Activated T-cell treated with anti-CD3 and anti-CD28 coated beads for 48 hours (primary cell): ENCODE measurements around the gene PLA2R1.

Source experiments
- DNase-seq: peaks from one replicate; pipeline ENCODE4 v3.0.0-alpha.2; 2020; ENCODE audit warnings: low read depth

Gene PLA2R1

DNA sequence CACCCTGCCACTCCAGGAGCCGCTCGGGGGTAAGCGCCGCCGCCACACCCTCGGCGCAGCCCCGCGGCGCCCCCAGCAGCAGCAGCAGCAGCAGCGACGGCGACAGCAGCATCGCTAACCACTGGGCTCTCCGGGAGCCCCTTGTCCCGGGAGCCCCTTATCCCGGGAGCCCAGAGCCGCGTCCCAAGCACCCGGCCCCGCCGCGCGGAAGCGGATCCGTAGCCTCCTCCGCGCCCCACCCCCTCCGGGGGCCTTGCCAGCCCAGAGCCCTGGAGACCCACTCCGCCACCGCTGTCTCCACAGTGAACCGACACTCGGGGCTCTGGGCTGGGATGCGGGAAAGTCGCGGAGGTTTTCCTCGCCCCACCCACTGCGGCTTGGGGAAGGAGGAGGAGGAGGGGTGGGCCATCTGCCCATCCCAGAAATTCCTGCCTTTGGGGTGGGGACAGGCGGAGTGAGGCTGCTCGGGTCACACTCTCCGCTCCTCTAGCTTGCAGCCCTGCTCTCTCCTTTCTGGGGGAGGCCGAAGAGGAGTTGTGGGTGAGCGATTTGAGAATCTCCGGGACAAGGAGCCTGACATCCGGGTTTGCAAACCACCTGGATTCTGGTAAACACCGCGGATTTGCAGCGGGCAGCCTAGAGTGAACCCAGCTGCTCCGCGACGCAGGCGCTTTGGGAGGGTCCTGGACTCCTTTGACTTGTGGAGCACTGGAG is at the start of gene PLA2R1:
PLA2R1 (minus strand) TSS at position 324 of the 714 bp plus-strand sequence; CDS start at position 112, 212 bp downstream.
- no peak for DNase-seq

DNA sequence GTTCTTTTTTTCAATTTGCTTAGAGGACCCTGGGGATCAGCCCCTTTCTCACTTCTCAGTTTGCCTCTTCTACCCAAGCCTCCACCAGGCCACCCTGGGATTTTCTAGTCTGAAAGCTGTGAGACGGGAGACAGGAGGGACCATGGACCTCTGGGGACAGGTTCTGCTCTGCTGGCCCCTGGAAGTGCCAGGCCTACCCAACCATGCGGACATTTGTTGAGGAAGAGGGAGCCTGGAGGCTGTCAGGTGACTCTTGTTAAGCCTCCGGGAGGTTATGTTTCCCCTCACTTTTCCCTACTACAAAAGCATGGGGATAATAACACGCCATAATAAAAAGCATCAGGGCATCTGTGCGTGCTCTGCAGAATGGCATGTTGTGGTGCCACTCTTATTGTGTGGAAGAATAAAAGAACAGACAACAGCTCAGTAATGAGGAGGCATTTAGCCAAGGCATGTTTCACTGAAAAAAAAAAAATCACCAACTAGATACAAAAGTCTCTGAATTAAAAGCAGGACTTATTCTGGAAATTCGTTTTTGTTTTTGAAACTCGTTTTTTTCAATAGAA is 48.3 kb upstream of the PLA2R1 start:
- DNase-seq = no peak

DNA sequence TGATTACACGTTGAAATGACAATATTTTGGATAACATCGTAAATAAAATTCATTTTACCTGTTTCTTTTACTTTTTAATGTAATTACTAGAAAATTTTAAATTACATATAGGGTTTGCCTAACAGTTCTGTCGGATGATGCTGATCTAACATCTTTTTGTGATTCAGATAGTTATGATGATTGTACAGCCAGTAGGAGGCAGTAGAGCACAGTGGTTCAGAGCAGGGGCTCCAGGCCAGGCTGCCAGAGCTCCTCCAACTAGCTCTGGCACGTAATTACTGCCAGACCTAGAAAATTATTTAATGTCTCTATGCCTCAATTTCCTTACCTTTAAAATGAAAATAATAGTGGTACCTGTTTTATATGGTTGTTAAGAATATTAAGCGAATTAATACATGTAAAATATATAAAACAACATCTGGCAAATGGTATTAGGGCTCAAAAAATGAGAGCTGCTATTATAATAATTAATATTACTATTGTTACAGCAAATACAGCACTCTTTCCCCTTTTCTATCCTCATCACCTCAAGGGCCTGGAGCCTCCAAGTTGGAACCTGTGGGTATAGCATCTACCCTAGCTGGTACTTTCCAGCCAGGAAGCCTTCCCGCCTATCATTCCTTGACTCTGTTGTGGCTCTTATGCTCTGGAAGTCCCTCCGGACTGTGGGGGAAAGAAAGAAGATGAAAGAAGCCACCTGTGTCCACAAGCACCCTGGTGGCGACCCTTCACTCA is 47.7 kb upstream of the PLA2R1 start:
- peak; percentile 30 for DNase-seq

DNA sequence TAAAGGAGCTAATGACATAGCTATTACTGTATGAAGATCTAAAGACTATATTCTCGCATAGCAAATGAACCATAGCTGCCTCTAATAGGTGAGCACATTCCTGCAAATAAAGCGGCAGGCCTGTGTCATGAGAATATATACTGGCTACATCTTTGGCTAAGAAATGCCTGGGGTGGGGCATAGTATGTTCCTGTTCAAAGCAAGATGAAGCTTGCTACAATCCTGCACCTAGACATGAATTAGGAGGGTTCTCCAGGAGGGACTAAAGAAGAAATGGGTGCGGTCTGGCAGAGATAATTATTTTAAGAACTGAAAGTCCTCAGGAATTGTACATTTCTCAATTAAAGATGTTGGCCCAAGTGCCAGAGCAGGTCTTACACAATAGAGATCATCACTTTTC is 46.8 kb upstream of the PLA2R1 start:
- DNase-seq = no peak

- DNase-seq = no peak
These were observed 46.2 kb upstream of the PLA2R1 start for GRCh38 chr2:160108646-160109045.

DNA sequence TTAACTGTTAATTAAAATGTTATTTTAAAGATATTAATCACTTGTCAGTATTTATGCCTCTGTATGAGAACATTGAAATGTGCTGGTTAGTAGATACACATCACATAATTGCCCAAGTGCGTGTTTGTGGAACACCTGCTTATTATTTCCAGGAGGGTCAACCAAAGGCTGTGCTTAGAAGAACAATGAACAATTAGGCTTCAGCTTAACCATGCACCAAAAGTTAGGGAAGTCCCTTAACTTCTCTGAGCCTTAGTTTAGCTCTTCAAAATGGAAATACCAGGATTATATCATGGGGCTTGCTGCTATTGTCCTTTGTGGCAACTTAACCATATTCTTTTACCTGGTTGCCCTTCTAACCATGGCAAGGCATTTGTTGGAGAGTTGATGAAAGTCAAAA is 43.0 kb upstream of the PLA2R1 start:
- no peak for DNase-seq

DNA sequence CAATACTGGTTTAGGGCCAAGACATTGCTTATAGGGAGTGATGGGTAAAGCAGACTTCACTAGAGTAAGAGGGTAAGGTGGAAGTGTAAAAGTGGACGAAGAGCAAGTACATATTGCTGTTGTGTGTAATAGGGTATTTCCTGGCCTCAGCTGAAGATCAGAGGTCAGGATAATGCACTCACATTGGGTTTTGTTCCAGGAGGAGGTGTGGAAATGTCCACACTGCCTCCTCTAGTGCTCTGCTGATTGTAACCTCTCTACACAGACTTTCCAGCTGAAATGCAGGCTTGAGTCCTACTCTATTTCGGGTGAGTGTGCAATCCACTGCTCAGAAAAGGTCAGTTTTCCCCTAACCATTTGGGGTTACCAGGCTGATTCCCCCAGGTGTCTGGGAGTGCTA is 41.7 kb upstream of the PLA2R1 start:
- DNase-seq = no peak

- no peak for DNase-seq
These were observed 34.9 kb upstream of the PLA2R1 start for GRCh38 chr2:160097326-160097725.

GRCh38 chr2:160096409-160096808 is 34.0 kb upstream of the PLA2R1 start:
- DNase-seq = peak; percentile 3

DNA sequence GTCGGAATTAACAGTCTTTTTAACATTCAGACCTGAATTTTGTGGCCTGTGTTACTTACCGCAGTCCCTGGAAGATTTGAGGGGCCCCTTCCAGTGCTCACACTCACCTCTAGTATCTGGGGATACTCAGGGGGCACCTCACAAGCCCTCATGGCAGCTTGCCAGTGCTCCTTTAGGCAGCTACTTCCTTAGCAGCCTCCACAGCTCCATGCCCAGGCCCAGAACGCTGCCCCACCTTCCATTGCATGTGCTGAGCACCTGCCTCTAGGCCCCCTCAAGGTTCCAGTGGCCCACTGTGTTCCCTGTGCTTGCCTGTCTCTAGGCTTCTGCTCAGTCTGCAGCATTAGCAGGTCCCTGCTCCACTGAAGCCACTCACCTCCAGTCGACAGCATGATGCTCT is 30.0 kb upstream of the PLA2R1 start:
- DNase-seq = no peak

GRCh38 chr2:160091381-160091780 is 29.0 kb upstream of the PLA2R1 start:
- no peak for DNase-seq

DNA sequence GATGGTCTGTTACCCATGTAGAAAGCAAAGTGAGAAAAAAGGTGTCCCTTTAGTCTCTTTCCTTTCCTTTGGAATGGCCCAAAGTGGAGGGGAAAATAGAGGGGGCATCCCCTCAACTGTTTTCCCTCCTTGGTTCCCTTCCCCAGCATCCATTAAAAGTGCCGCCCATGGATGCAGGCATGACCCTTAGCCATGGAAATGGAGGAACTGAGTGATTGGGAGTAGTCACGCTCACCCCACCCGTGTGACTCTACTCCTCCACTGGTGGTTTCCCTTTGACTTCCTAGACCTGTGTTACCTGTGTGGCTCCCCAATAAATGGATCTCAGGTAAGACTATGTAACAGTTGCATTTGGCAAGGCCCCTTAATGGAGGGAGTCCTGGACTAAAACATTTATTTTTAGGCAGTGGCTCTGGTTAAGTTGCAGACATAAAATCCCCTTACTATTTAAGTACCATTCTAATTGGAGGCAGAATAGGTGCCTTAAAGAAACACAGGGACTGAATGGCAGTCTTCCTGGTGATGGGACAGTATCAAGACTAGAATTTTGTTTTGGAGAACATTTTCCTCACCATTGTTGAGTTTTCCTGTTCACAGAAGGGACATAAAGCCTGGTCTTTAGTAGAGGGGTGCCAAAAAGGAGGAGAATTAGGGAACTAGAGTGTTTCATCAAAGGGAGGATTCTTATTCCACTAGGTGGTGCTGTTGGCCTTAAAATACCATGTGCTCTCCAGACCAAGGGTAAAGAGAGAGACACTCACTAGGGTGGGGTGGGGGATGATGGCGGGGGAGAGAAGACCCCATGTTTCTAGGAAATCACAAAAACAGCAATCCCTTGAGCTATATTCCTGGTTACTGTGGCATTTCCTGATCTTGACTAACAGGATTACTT is 25.7 kb upstream of the PLA2R1 start:
- no peak for DNase-seq

DNA sequence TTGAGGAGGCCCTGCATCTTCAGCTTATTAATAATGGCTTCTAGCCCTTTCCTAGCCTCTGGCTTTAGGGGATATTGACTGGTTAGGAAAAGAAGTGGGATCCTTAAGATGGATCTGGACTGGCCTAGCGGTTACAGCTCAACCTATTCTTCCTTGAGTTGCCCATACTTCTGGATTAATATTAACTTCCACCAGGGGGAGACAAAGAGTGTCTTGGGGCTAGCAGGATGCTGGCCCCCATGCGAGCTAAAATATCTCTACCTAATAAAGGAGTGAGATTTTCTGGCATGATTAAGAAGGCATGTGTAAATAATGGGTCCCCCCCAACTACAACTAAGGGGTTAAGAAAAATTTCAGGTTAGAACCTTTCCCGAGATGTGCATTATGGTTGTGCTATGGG is 23.2 kb upstream of the PLA2R1 start:
- no peak for DNase-seq

DNA sequence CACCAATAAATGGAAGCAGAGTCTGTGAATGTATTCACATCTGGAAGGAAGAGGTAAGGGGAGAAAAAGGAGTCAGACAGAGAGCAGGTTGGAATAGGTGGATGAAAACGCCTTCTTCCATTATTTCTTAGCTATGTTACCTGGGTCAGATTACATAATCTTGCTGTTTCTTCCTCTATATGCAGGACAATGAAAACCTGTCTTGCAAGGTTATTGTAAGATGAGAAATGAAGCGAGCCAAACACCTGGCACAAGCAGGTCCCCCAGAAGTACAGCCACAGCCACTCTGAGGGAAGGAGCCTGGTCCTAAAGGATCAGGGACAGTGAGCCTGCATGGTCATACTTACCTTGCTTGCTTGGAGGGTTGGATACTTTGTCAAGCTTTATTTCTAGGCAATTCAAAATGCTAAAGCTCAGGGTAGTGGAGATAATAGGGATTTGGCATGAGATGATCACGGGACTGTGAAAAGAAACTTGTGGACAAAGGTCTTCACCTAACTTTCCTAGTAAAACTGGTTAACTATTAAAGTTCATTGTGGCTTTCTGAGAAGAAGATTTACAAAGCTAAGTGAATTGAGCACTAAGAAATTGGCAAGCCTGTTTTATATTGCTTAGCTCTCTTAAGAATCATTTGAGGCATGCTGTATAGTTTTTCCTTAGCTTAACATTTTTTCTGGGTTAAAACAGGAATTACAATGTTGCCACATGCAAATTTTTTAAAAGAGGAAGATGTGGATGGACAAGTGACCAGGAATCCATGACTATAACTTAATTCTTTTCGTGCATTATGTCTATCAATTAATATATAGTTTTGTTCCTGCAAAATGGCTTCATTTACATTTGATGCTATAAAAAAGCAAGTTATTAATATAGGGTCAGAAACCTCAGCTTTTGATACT is 15.7 kb upstream of the PLA2R1 start:
- DNase-seq = no peak

GRCh38 chr2:160076914-160077313 is 14.5 kb upstream of the PLA2R1 start:
- no peak for DNase-seq

DNA sequence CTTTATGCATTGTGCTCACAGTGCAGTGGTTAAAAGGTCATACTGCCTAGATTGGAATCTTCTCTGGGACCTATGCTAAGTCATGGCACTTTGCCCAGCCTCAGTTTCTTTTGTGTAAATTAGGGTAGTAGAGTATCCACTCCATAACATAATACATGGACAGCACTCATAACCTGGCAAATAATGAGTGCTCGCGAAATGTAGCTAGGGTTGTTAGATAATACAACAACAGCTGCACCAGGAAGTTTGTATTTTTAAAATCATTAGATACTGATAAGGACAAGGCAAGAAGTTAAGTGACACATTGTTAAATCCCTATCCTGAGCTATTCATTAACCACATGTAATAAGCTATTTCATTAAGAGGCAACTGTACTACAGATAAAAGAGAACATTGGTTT is 13.8 kb upstream of the PLA2R1 start:
- no peak for DNase-seq

DNA sequence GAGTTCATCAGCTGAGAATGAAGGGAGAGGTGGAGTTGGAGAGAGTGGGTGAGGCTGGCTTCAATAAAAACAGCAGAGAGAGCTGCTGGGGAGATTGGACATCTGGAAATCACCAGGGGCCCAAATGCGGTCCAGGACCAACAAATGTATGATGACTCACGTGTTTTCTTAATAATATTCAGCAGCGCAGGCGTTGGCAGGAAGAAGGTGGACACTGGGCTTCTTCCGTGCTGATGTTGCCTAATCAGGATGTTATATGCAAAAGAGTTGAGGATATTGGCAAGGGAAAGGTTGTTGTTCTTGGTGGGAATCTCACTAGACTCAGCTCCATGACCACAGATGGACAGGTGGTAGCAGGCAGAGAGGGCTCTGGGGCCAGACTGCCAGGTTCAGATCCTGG is 12.8 kb upstream of the PLA2R1 start:
- DNase-seq = no peak

DNA sequence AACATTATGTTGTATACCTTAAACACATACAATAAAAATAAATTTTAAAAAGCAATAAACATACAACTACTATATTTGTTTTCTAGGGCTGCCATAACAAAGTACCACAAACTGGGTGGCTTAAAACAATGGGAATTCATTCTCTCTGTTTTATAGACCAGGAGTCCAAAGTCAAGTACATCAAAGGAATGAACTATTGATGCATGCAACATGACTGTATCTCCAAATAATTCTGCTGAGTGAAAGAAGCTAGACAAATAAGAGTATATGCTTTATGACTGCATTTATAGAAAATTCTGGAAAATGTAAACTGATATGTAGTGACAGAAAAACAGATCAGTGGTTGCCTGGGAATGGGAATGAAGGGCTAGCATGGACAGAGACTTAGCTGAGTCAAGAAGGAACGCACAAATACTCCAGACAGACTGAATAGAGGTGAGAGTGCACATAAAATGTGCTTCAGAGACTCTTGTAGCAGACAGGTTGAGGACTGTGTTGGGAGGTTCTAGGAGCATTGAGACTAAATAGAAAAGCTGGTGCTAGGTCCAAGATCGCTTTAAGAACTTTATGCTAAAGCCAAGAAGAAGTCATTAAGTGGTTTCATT is 11.0 kb upstream of the PLA2R1 start:
- DNase-seq = no peak

DNA sequence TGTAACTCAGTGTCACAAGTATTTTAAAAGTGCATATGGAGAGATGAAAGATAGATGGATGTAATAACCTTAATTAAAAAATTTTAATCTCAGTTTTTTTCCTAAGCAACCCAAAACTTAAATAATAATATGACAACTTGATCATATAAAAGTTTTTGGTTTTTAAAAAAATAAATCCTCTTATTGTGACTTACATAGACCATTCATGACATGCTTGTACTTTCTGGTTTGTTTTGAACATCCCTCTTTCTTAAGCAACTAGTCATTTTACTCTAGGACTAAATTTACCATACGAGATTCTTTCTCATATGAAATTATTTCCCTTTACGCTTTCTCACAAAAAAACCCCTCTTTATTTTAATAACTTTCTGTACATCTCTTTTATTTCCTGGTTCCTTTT is 6.5 kb upstream of the PLA2R1 start:
- DNase-seq = no peak

GRCh38 chr2:160064916-160065315 is 2.5 kb upstream of the PLA2R1 start:
- DNase-seq = no peak
